AG09319 (cell line): Measurements from ENCODE around the gene LYRM2.

Source experiments
- DNase-seq: peaks from one replicate; pipeline ENCODE4 v3.0.0-alpha.2; 2010; ENCODE audit warnings: low read depth; ENCODE audit errors: extremely low read depth
- CTCF ChIP-seq: IDR thresholded peaks from 2 replicates; pipeline ENCODE4 v1.5.1; 2011; ENCODE audit warnings: low read depth, mild to moderate bottlenecking, inconsistent platforms, low read length, moderate library complexity

The LYRM2 gene

GRCh38 chr6:89583559-89583958 is 55.0 kb downstream of the LYRM2 start:
- no peak for DNase-seq
- TF ChIP-seq CTCF: no peak

GRCh38 chr6:89582669-89583325 is 55.8 kb downstream of the LYRM2 start:
- TF ChIP-seq CTCF: no peak
- no peak for DNase-seq

DNA sequence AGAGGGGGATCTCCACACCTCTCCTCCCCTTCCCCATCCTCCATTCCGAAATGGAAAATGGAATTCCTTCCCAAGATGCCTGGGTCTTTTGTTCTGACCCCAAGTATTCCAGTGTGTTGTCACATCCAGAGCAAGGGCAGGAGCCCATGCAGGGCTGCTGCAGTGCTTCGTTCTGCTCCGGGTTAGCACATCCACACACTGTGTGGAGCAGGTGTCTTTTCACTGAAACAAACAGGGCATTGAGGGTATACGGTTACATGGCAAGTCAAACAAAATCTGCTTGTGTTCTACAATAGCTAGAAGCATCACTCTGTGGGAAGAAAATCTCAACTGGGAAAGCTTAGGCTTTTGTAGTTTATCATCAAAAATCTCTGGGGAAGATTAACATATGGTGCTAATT is 56.9 kb downstream of the LYRM2 start:
- TF ChIP-seq CTCF: no peak
- no peak for DNase-seq

GRCh38 chr6:89580997-89581666 is 57.4 kb downstream of the LYRM2 start:
- no peak for TF ChIP-seq CTCF
- no peak for DNase-seq

DNA sequence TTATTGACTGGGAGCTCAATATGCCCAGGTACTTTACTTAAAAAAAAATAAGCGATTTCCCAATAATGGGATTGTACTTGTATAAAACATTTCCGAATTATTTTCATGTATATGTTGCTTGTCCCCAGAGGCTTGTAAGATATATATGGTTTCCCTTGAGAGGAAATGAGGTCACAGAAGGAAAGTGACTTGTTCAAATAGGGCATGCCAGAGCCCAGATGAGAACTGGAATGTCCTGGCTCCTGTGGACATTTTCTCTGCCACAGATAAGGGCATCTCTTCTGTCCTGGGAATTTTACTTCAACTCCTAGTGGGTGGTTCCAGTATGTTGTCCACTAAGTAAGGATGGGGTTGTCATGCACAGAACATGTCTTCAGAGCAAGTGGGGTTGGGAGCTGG is 63.0 kb downstream of the LYRM2 start:
- DNase-seq: no peak
- no peak for TF ChIP-seq CTCF

DNA sequence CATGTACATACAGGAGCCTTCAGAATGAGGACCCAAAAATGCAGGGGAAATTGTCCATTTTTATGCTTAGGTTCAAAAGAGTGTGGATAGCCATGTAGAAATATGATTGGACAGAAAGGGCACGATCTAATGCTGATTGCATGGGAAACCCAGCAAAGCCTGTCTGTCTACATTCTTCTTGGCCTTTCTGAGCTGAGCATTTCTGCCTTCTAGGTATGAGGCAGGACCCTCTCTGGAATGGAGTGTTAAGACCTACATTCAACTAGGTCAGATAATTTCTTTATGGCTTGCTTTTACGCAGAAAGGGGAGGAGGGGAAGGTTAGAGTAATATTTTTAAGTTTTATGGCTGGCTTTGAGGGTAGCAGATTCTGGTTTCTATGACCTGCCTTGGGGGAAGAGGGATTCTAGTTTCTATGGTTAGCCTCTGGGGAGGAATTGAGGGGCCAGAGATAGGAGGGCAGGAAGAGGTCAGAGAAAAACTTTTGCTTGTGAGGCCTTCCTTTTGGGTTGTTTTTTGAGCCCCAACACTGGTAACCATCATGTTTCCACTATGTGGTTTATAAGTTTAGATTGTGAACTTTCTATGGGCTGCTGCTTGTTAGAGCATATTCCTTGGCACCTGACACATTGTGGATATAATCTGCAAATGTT is 63.5 kb downstream of the LYRM2 start:
- DNase-seq: no peak

More for the DNA sequence above, 63.5 kb downstream of the LYRM2 start:
- no peak for TF ChIP-seq CTCF
